ENCODE results near the gene SLC25A23. TPM values are rescaled to one million over a fixed set of nuclear protein-coding genes. Genes with fewer than 3 reads are reported as not detected.

SLC25A23 gene
- total RNA-seq, 2 donors from 2014 or later, result 124 to 151 TPM

DNA sequence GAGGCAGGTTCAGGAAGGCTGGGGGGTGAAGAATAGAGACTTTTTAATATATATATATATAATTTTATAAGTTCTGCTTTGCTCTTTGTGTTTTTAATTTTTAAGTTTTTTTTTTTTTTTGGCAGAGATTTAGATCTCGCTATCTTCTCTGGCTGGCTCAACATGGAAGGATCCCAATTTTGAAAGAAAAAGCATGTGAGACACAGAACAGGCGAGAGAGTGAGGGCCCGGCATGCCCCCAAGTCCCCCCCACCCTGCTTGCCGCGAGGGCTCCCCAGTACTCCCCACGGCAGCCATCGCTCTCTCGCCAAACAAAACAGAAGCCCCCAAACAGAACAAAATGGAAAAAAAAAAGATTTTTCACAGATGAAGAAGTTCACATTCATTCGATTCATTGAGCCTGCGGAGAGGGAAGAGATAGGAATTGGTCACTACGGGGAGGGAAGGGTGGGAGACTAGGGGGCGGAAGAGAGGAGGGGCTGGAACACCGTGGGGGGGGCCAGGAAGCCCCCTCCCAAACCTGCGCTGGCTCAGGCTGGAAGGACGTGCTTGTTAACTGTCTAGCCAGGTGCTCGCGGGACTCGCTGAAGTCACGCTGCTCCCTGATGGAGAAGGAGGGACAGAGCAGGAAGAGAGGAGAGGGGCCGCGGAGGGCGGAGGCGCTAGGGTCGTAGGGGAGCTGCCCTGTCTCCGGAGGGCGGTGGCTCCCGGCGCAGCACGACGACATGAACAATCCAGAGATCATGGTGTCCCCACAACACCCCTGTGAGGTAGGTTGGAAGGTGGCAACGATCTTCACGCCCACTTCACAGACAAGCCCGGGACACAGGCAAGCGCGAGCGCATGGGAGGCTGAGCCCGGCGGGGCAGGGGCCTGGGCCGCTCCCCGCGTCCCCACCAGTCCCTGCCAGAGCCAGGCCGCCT, 45.6 kb downstream of the SLC25A23 start:
- H3K27ac ChIP-seq, result no peak overlapping the region
- DNase-seq, result no peak
- intact Hi-C loops (cut with DNase I), result no loop called here

GRCh38 chr19:6413291-6413690, 46.3 kb downstream of the SLC25A23 start:
- no peak overlapping the region for H3K4me3 ChIP-seq
- no peaks in the 10 kb centered on the region for H3K27me3 ChIP-seq
- peaks cover 34% of the 10 kb centered on the region for H3K36me3 ChIP-seq
- H3K4me1 ChIP-seq, result no peaks in the 10 kb centered on the region
- DNase-seq, result no peak
- intact Hi-C loops (cut with DNase I), result no loop called here
- TF ChIP-seq, protein P1, sequence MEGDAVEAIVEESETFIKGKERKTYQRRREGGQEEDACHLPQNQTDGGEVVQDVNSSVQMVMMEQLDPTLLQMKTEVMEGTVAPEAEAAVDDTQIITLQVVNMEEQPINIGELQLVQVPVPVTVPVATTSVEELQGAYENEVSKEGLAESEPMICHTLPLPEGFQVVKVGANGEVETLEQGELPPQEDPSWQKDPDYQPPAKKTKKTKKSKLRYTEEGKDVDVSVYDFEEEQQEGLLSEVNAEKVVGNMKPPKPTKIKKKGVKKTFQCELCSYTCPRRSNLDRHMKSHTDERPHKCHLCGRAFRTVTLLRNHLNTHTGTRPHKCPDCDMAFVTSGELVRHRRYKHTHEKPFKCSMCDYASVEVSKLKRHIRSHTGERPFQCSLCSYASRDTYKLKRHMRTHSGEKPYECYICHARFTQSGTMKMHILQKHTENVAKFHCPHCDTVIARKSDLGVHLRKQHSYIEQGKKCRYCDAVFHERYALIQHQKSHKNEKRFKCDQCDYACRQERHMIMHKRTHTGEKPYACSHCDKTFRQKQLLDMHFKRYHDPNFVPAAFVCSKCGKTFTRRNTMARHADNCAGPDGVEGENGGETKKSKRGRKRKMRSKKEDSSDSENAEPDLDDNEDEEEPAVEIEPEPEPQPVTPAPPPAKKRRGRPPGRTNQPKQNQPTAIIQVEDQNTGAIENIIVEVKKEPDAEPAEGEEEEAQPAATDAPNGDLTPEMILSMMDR (IDR thresholded peaks at IDR 0.05), result no peak
- no peak overlapping the region for H3K9ac ChIP-seq (ENCODE audit: low read depth in 2 of 2, low read length in 2 of 2)
- no peaks in the 10 kb centered on the region for H3K9me3 ChIP-seq
- no peak overlapping the region for H3K27ac ChIP-seq

More for the DNA sequence above, 45.6 kb downstream of the SLC25A23 start:
- Histone ChIP-seq H3K9ac (ENCODE audit: low read depth in 2 of 2, low read length in 2 of 2) (no peak overlapping the region), H3K27me3 (no peaks in the 10 kb centered on the region), H3K36me3 (peaks cover 34% of the 10 kb centered on the region), H3K4me1 (no peaks in the 10 kb centered on the region), H3K9me3 (no peaks in the 10 kb centered on the region), H3K4me3 (no peak overlapping the region)
- TF ChIP-seq, protein P1 (IDR thresholded peaks at IDR 0.05), result no peak

GRCh38 chr19:6412447-6413091, 47.0 kb downstream of the SLC25A23 start:
- Histone ChIP-seq H3K36me3 (peaks cover 27% of the 10 kb centered on the region), H3K27me3 (no peaks in the 10 kb centered on the region), H3K4me3 (no peak overlapping the region), H3K9me3 (no peaks in the 10 kb centered on the region), H3K9ac (ENCODE audit: low read depth in 2 of 2, low read length in 2 of 2) (peak overlapping the region in 1 of 2 donors; percentile 24), H3K4me1 (no peaks in the 10 kb centered on the region), H3K27ac (no peak overlapping the region)
- intact Hi-C loops (cut with DNase I), result no loop called here
- TF ChIP-seq, protein P1 (IDR thresholded peaks at IDR 0.05), result peak; percentile 71
- DNase-seq, result peak; percentile 73

DNA sequence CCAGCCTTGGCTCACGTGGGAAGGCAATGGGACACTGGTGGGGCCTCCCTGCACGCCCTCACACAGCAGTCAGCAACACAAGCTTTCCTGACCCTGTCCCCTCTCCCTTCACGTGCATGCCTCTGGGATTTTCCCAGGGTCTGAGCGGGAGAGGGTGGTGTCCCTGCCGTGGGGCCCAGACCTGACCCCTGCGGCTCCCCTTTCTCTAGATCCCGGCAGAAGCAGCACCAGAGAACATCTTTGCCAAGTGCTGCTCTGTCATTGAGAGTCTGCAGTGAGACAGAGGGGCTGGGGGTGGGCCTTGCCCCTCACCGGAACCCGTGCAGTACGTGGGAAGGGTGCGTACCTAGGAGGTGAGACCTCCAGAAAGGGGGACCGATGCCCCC, 47.5 kb downstream of the SLC25A23 start:
- H3K27ac ChIP-seq, result no peak overlapping the region
- TF ChIP-seq, protein P1 (IDR thresholded peaks at IDR 0.05), result no peak
- DNase-seq, result no peak
- H3K9me3 ChIP-seq, result no peaks in the 10 kb centered on the region
- no peak overlapping the region for H3K4me3 ChIP-seq
- no peak overlapping the region for H3K9ac ChIP-seq (ENCODE audit: low read depth in 2 of 2, low read length in 2 of 2)
- no peaks in the 10 kb centered on the region for H3K4me1 ChIP-seq
- intact Hi-C loops (cut with DNase I), result no loop called here
- no peaks in the 10 kb centered on the region for H3K27me3 ChIP-seq
- peaks cover 22% of the 10 kb centered on the region for H3K36me3 ChIP-seq

DNA sequence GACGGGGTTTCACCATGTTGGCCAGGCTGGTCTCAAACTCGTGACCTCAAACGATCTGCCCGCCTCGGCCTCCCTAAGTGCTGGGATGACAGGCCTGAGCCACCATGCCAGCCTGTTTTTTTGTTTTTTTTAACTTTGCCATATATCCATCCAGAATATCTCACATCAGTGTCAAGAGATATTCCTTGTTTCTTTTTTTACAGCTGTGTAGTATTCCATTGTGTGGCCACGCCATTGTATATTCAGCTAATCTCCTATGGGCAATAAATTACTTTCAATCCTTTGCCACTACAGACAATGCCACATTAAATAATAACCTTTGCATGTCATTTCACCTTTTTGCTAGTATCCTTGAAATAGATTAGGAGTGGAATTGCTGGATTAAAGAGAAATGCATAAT, 50.2 kb downstream of the SLC25A23 start:
- Histone ChIP-seq H3K4me1 (no peaks in the 10 kb centered on the region), H3K27me3 (no peaks in the 10 kb centered on the region), H3K9ac (ENCODE audit: low read depth in 2 of 2, low read length in 2 of 2) (no peak overlapping the region), H3K4me3 (no peak overlapping the region), H3K27ac (no peak overlapping the region), H3K36me3 (no peaks in the 10 kb centered on the region), H3K9me3 (no peaks in the 10 kb centered on the region)
- TF ChIP-seq, protein P1 (IDR thresholded peaks at IDR 0.05), result no peak
- intact Hi-C loops (cut with DNase I), result no loop called here
- no peak for DNase-seq

Data from colonic mucosa (tissue), 4 donors.